ENCODE data around the gene NDUFA7. TPM values are rescaled to one million over a fixed set of nuclear protein-coding genes. Genes with fewer than 3 reads are reported as not detected.

NDUFA7 gene
- total RNA-seq, 1 donor from 2014 or later, result 49.3 TPM

GRCh38 chr19:8336660-8337059, 15.5 kb upstream of the NDUFA7 start:
- Histone ChIP-seq H4K20me1 (ENCODE audit: insufficient read depth, low read length) (peaks cover 3% of the 10 kb centered on the region), H3K36me3 (ENCODE audit: insufficient read depth, low read length) (no peaks in the 10 kb centered on the region), H3K27ac (ENCODE audit: low read depth, low read length) (no peak overlapping the region), H3K4me2 (ENCODE audit: low read length) (no peak overlapping the region), H3K4me3 (ENCODE audit: insufficient read depth, low read depth, low read length) (no peak overlapping the region), H3K79me2 (ENCODE audit: insufficient read depth, low read length) (no peaks in the 10 kb centered on the region), H3K4me1 (ENCODE audit: insufficient read depth, low read length) (no peaks in the 10 kb centered on the region), H3K9me3 (ENCODE audit: insufficient read depth, low read depth, low read length) (no peaks in the 10 kb centered on the region), H3K9ac (ENCODE audit: low read length) (no peak overlapping the region), H2AFZ (ENCODE audit: low read depth, low read length) (no peak overlapping the region), H3K27me3 (ENCODE audit: insufficient read depth, low read length) (peaks cover 29% of the 10 kb centered on the region)
- H3K4me3 Mint-ChIP-seq (ENCODE audit: unreplicated experiment), result no peak overlapping the region
- H3K4me1 Mint-ChIP-seq (ENCODE audit: low read depth, unreplicated experiment), result no peaks in the 10 kb centered on the region
- FAIRE-seq, result no peak
- TF ChIP-seq CTCF (IDR thresholded peaks at IDR 0.05; ENCODE audit: insufficient read depth, low read depth, low read length), result no peak
- TF ChIP-seq EZH2 (IDR thresholded peaks at IDR 0.05; ENCODE audit: insufficient read depth, low read length), result no peak
- no peaks in the 10 kb centered on the region for H3K9me3 Mint-ChIP-seq (ENCODE audit: unreplicated experiment)
- peaks cover 3% of the 10 kb centered on the region for H3K36me3 Mint-ChIP-seq (ENCODE audit: low read depth, unreplicated experiment)
- peaks cover 38% of the 10 kb centered on the region for H3K27me3 Mint-ChIP-seq (ENCODE audit: low read depth, unreplicated experiment)
- no peak for DNase-seq (ENCODE audit: low read depth)
- no peak overlapping the region for H3K27ac Mint-ChIP-seq (ENCODE audit: unreplicated experiment)

- H3K9me3 Mint-ChIP-seq (ENCODE audit: unreplicated experiment), result no peaks in the 10 kb centered on the region
- H3K27me3 ChIP-seq (ENCODE audit: insufficient read depth, low read length), result peaks cover 28% of the 10 kb centered on the region
- H3K4me1 ChIP-seq (ENCODE audit: insufficient read depth, low read length), result no peaks in the 10 kb centered on the region
- no peak overlapping the region for H3K27ac ChIP-seq (ENCODE audit: low read depth, low read length)
- H3K36me3 Mint-ChIP-seq (ENCODE audit: low read depth, unreplicated experiment), result peaks cover 3% of the 10 kb centered on the region
- H3K36me3 ChIP-seq (ENCODE audit: insufficient read depth, low read length), result no peaks in the 10 kb centered on the region
- FAIRE-seq, result no peak
- no peak overlapping the region for H2AFZ ChIP-seq (ENCODE audit: low read depth, low read length)
- H3K27me3 Mint-ChIP-seq (ENCODE audit: low read depth, unreplicated experiment), result peaks cover 41% of the 10 kb centered on the region
- no peak overlapping the region for H3K9ac ChIP-seq (ENCODE audit: low read length)
- H3K4me1 Mint-ChIP-seq (ENCODE audit: low read depth, unreplicated experiment), result no peaks in the 10 kb centered on the region
- H3K4me2 ChIP-seq (ENCODE audit: low read length), result no peak overlapping the region
- no peak overlapping the region for H3K4me3 ChIP-seq (ENCODE audit: insufficient read depth, low read depth, low read length)
- H4K20me1 ChIP-seq (ENCODE audit: insufficient read depth, low read length), result peaks cover 3% of the 10 kb centered on the region
- no peaks in the 10 kb centered on the region for H3K9me3 ChIP-seq (ENCODE audit: insufficient read depth, low read depth, low read length)
- H3K4me3 Mint-ChIP-seq (ENCODE audit: unreplicated experiment), result peak overlapping the region; percentile 8
- DNase-seq (ENCODE audit: low read depth), result no peak
- TF ChIP-seq CTCF (IDR thresholded peaks at IDR 0.05; ENCODE audit: insufficient read depth, low read depth, low read length) (no peak), EZH2 (IDR thresholded peaks at IDR 0.05; ENCODE audit: insufficient read depth, low read length) (no peak)
- H3K27ac Mint-ChIP-seq (ENCODE audit: unreplicated experiment), result no peak overlapping the region
- H3K79me2 ChIP-seq (ENCODE audit: insufficient read depth, low read length), result no peaks in the 10 kb centered on the region
Measured at GRCh38 chr19:8336072-8336569, 14.9 kb upstream of the NDUFA7 start.

- H3K36me3 ChIP-seq (ENCODE audit: insufficient read depth, low read length), result no peaks in the 10 kb centered on the region
- H3K4me3 ChIP-seq (ENCODE audit: insufficient read depth, low read depth, low read length), result no peak overlapping the region
- H3K27me3 ChIP-seq (ENCODE audit: insufficient read depth, low read length), result peaks cover 28% of the 10 kb centered on the region
- Mint-ChIP-seq H3K27me3 (ENCODE audit: low read depth, unreplicated experiment) (peaks cover 37% of the 10 kb centered on the region), H3K4me3 (ENCODE audit: unreplicated experiment) (peak overlapping the region; percentile 8), H3K27ac (ENCODE audit: unreplicated experiment) (no peak overlapping the region), H3K9me3 (ENCODE audit: unreplicated experiment) (no peaks in the 10 kb centered on the region), H3K36me3 (ENCODE audit: low read depth, unreplicated experiment) (peaks cover 1% of the 10 kb centered on the region), H3K4me1 (ENCODE audit: low read depth, unreplicated experiment) (no peaks in the 10 kb centered on the region)
- no peak for DNase-seq (ENCODE audit: low read depth)
- no peaks in the 10 kb centered on the region for H3K79me2 ChIP-seq (ENCODE audit: insufficient read depth, low read length)
- peaks cover 3% of the 10 kb centered on the region for H4K20me1 ChIP-seq (ENCODE audit: insufficient read depth, low read length)
- H3K4me2 ChIP-seq (ENCODE audit: low read length), result peak overlapping the region; percentile 76
- no peak overlapping the region for H3K27ac ChIP-seq (ENCODE audit: low read depth, low read length)
- no peak for TF ChIP-seq CTCF (IDR thresholded peaks at IDR 0.05; ENCODE audit: insufficient read depth, low read depth, low read length)
- TF ChIP-seq EZH2 (IDR thresholded peaks at IDR 0.05; ENCODE audit: insufficient read depth, low read length), result no peak
- peak overlapping the region; percentile 34 for H2AFZ ChIP-seq (ENCODE audit: low read depth, low read length)
- no peak overlapping the region for H3K9ac ChIP-seq (ENCODE audit: low read length)
- H3K4me1 ChIP-seq (ENCODE audit: insufficient read depth, low read length), result no peaks in the 10 kb centered on the region
- FAIRE-seq, result no peak
- H3K9me3 ChIP-seq (ENCODE audit: insufficient read depth, low read depth, low read length), result no peaks in the 10 kb centered on the region
Measured at GRCh38 chr19:8335343-8336071, 14.3 kb upstream of the NDUFA7 start.
